GM10266 (cell line): Measurements from ENCODE around the gene ACP4.
A peak's percentile ranks its signal among the peaks of the same experiment; 100 is the strongest.

Experiments used
- DNase-seq: peaks from one replicate; pipeline ENCODE4 v3.0.0; 2012; ENCODE audit errors: extremely low spot score
- CTCF ChIP-seq: IDR thresholded peaks from 2 replicates; pipeline ENCODE4 v1.5.1; 2012; ENCODE audit warnings: mild to moderate bottlenecking, low read depth; ENCODE audit not compliant: control insufficient read depth, insufficient read depth; ENCODE audit errors: missing control alignments

The ACP4 gene

GRCh38 chr19:50817941-50818858, 28.0 kb downstream of the ACP4 start:
- peak; percentile 89 for DNase-seq

GRCh38 chr19:50818859-50819472, 28.8 kb downstream of the ACP4 start:
- DNase-seq = no peak
- no peak for TF ChIP-seq CTCF

More at GRCh38 chr19:50817941-50818858, 28.0 kb downstream of the ACP4 start:
- TF ChIP-seq CTCF = no peak

- DNase-seq = no peak
- TF ChIP-seq CTCF = no peak
These were observed 29.4 kb downstream of the ACP4 start for GRCh38 chr19:50819636-50820035.

GRCh38 chr19:50820086-50820485, 29.9 kb downstream of the ACP4 start:
- TF ChIP-seq CTCF = no peak
- no peak for DNase-seq

- peak; percentile 75 for DNase-seq
- TF ChIP-seq CTCF = no peak
These were observed 30.5 kb downstream of the ACP4 start for GRCh38 chr19:50820549-50821247.

GRCh38 chr19:50821248-50821612, 31.0 kb downstream of the ACP4 start:
- no peak for TF ChIP-seq CTCF

More at GRCh38 chr19:50821248-50821612, 31.0 kb downstream of the ACP4 start:
- no peak for DNase-seq
